Fibroblast of pulmonary artery (primary cell): Measurements from ENCODE around the gene SNX13.

Experiments used
- DNase-seq: peaks from one replicate; pipeline ENCODE4 v3.0.0-alpha.2; 2010; ENCODE audit warnings: low read depth
- H3K4me3 ChIP-seq: replicated peaks from 2 replicates; pipeline ENCODE4 v1.5.1; 2011; ENCODE audit warnings: low read depth, mild to moderate bottlenecking, control low read depth, low read length, moderate library complexity
- CTCF ChIP-seq: IDR thresholded peaks from 2 replicates; pipeline ENCODE4 v1.5.1; 2011; ENCODE audit warnings: mild to moderate bottlenecking, control low read depth, low read length, inconsistent platforms; ENCODE audit errors: missing control alignments

The SNX13 gene

DNA sequence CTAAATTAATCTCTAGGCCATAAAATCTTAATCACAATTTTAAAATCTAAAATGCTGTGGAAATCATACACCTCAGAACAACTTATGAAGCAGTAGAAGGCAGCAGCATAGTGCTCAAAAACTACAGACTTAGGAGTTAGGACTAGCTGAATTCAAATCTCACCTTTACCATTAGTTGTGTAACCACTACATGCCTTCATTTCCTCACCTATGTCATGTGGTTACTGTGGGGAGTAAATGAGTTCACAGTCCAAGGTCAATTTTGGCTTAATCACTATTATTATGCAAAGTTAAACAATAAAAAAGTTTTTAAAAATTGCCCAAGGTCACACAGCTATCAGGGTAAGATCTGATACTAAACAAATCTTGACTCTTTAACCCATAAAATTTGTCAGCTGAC lies 37.0 kb downstream of the SNX13 start:
- no peak for DNase-seq
- no peak overlapping the region for H3K4me3 ChIP-seq

GRCh38 chr7:17902599-17902998 lies 37.7 kb downstream of the SNX13 start:
- no peak overlapping the region for H3K4me3 ChIP-seq
- no peak for TF ChIP-seq CTCF
- DNase-seq, result no peak

More for the DNA sequence above, 37.0 kb downstream of the SNX13 start:
- no peak for TF ChIP-seq CTCF

GRCh38 chr7:17900464-17900863 lies 39.8 kb downstream of the SNX13 start:
- TF ChIP-seq CTCF, result no peak

GRCh38 chr7:17898111-17898510 lies 42.2 kb downstream of the SNX13 start:
- no peak overlapping the region for H3K4me3 ChIP-seq
- TF ChIP-seq CTCF, result no peak
- DNase-seq, result no peak

More at GRCh38 chr7:17900464-17900863, 39.8 kb downstream of the SNX13 start:
- no peak for DNase-seq
- H3K4me3 ChIP-seq, result no peak overlapping the region

DNA sequence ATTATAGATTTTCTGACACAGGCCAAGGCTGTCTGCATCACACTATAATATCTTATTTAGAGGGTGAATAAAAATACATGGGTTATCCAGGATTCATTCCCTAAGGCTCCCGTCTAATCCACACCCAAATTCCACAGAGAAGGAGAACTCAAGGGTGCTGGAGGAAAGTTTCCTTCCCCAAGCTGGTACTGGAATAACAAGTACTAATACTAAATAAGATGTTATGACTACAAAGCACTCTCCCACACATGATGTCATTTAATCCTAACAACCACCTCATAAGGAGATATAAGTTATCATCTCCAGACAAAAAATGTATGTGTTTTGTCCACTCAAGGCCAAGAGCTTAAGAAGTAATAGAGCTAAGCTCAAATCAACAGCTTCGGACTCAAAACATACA lies 53.0 kb downstream of the SNX13 start:
- no peak overlapping the region for H3K4me3 ChIP-seq
- TF ChIP-seq CTCF, result no peak
- no peak for DNase-seq

DNA sequence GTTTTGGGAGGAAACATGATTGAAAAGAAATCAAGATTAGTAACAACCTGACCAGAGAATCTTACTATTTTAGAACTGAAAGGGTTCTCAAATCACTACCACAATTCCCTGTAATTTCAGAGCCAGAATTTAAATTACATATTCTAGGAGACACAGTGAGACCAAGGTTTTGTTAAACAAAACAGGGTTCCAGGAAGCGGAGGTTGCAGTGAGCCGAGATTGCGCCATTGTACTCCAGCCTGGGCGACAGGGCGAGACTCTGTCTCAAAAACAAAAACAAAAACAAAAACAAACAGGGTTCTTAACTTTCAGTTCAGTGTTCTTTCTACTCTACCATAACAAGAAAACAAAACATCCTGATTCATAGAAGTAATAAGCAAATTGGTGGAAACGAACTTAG lies 57.6 kb downstream of the SNX13 start:
- no peak overlapping the region for H3K4me3 ChIP-seq
- no peak for TF ChIP-seq CTCF
- DNase-seq, result no peak

DNA sequence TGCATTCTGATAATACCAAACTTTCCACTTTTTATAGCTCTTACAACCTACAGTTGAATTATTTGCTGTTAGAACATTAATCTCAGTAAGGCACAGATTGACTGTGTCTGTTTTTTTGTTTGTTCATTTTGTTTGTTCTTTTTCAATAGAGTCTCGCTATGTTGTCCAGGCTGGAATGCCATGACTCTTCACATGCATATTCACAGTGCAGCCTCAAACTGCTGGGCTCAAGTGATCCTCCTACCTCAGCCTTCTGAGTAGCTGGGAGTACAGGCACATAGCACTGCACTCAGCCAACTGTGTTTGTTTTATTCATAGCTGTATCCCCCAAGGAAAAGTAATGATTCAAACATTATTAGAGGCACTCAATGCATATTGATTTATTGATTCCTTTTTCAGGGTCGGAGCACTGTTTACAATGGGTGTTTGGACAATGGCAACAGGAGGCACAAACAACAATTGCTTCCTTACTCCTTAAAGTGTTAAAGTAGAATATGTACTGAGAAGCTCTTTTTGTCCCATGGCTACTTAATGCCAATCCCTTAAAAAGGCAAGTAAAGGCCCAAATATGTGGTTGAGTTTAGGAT lies 61.1 kb downstream of the SNX13 start:
- no peak overlapping the region for H3K4me3 ChIP-seq
- TF ChIP-seq CTCF, result no peak
- no peak for DNase-seq
